ENCODE results near the gene ZMYND19.

ZMYND19 gene

DNA sequence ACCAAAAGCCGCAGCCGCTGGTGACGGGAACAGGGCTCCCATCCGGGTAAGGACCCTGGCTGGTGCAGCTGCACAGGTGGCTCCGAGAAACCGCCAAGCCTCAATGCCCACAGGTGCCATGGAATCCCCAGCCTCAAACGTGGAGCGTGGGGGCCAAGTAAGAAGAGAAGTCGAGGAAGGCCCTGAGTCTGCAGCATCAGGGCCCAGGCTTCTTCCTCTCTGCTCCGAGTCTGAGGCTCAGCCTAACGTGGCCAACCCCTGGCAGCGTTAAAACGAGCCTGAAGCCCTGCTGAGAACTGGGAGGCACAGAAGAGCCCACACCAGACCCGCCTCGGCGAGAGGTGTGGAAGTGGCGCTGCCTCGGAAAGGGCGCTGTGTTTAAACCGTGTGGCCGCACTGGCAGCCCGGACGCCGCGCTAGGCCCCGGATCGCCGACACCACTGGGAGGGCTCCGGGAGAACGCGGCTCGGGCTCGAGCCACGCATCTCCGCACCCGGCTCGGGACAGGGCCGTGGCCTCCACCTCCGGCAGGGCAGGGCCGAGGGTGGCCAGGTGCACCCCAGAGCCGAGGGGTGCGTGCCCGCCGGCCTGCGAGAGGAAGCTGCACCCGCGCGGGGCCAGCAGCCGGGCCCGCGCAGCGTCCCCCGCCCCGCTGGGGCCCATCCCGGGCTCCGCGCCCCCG is 730 bp downstream of the ZMYND19 start:
- TF ChIP-seq, protein P1, sequence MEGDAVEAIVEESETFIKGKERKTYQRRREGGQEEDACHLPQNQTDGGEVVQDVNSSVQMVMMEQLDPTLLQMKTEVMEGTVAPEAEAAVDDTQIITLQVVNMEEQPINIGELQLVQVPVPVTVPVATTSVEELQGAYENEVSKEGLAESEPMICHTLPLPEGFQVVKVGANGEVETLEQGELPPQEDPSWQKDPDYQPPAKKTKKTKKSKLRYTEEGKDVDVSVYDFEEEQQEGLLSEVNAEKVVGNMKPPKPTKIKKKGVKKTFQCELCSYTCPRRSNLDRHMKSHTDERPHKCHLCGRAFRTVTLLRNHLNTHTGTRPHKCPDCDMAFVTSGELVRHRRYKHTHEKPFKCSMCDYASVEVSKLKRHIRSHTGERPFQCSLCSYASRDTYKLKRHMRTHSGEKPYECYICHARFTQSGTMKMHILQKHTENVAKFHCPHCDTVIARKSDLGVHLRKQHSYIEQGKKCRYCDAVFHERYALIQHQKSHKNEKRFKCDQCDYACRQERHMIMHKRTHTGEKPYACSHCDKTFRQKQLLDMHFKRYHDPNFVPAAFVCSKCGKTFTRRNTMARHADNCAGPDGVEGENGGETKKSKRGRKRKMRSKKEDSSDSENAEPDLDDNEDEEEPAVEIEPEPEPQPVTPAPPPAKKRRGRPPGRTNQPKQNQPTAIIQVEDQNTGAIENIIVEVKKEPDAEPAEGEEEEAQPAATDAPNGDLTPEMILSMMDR (IDR thresholded peaks at IDR 0.05) = no peak

DNA sequence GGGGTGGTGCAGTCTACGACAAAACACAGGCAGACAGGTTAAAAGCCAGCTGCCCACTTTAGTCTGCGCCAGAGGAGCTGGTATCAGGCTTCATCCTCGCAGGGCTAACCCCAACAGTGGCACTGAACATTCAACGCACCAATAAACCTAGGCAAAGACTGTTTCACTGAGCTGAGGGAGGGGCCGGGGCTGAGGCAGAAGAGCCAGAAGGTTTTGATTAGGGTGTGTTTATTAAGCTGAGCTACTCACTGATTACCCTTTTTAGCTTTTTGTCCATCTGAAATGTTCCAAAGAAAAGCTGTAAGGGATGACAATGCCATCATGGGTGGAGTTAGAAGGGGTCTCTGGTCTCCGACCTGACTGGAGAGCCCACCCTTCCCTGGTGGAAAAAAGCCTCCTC is 1.4 kb downstream of the ZMYND19 start:
- TF ChIP-seq, protein P1 (IDR thresholded peaks at IDR 0.05) = no peak

DNA sequence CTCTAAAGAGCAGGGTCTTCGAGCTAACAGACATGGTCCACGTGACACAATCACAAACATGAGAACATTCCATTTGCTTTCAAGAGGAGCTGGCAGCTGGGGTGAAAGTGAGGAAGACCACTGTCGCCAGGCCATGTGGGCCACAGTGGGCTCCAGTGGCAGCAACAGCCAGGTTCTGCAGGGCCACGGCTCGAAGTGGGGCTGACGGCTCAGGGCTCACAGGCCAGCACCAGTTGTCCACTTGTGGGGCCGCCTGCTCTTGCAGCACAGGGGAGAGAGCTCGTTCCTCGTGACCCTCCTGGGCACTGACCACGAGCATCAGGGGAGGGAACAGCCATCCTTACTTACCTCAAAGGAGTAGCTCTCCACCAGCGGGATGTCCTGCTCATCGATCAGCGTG is 2.0 kb downstream of the ZMYND19 start:
- TF ChIP-seq, protein P1 (IDR thresholded peaks at IDR 0.05) = no peak

DNA sequence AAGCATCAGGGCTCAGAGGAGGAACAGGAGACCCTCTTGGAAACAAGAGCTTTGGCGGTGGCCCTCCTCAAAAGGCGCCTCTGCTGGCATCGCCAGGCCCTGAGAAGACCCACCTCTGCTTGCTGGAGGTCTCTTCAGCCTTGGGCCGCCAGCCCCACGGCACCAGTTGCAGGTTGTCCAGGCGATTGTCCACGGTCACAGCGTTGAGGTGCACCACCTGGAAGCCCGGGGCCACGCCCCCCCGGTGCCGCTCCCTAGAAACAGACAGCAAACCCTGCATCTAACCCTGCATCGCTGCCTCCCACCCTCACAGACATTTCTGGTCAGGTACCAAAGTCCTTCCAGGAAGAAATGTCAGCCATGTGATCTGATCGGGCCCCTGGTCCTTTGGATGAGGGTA is 3.5 kb downstream of the ZMYND19 start:
- TF ChIP-seq, protein P1 (IDR thresholded peaks at IDR 0.05) = no peak

DNA sequence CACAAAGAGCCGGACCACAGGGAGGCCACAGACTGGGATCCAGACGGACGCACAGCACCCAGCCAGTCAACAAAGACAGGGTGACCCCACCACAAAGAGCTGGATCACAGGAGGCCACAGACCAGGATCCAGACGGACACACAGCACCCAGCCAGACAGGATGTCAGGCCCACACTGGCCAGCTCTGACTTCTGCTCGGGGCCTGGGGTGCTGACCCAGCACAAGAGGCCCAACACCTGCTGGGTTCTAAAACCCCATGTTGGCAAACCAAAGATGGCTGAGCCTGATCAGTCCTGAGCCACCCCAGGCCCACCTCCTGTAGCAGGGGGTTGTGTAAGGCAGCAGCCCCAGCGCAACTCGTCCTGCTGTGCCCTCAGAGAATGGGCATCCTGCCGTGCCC is 6.4 kb downstream of the ZMYND19 start:
- TF ChIP-seq, protein P1 (IDR thresholded peaks at IDR 0.05) = no peak

DNA sequence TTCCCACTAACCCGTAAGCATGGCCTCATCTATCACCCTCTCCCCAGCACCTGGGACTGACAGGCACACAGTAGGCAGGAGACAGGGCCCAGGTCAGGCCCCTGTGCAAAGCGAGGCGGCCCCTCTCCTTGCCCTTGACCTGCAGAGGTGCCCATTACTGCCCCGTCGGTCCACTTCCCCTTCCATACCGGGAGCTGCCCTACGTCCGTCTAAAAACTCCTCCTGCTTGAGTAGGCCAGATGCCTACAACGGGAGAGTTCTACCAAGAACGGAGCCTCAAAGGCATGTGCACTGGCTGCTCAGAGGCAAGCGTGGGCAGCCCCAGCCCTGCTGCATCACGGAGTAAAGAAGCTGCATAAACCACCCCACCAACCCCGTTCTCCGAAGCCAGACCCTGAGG is 7.0 kb downstream of the ZMYND19 start:
- TF ChIP-seq, protein P1 (IDR thresholded peaks at IDR 0.05) = no peak

DNA sequence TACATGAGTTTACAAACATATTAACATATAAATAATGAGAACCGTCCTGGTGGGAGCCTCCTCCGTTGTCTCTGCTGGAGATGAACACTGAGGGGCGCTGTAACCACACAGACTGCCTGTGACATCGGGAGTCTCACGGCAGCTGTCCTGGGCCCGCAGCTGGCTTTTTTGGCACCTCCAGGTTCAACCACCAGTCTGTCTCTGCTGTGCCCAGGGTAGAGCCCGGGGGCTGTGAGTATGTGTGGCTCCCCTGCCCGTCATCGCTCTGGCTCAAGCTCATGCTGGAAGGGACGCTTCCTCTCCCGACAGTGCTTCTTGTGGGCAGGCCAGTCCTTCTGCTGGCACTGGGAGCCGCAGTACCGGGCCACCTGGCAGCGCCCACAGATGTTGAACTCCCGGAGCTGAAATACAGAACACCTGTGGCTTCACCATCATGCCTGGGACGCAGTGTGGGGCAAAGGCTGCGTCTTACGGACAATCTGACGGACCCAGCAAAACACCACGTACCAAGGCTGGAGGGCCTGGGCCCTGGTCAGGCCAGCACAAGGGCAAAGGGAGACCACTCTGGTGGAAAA is 7.9 kb downstream of the ZMYND19 start:
- TF ChIP-seq, protein P1 (IDR thresholded peaks at IDR 0.05) = peak; percentile 18; the same call in 1 of the 2 replicates
